GM21717 (cell line): ENCODE measurements around the gene KCNIP1.
"Not testable (repeated sequence)": the region's sequence is repeated elsewhere in the genome, so short reads cannot be mapped to it uniquely, and the experiment has no call there.

ENCODE experiments used
- ATAC-seq: cut with Tn5 transposase; IDR thresholded peaks from one replicate; pipeline ENCODE4 v1.9.1; 2021; ENCODE audit warnings: mild to moderate bottlenecking, moderate library complexity; ENCODE audit not compliant: unreplicated experiment

The KCNIP1 gene

DNA sequence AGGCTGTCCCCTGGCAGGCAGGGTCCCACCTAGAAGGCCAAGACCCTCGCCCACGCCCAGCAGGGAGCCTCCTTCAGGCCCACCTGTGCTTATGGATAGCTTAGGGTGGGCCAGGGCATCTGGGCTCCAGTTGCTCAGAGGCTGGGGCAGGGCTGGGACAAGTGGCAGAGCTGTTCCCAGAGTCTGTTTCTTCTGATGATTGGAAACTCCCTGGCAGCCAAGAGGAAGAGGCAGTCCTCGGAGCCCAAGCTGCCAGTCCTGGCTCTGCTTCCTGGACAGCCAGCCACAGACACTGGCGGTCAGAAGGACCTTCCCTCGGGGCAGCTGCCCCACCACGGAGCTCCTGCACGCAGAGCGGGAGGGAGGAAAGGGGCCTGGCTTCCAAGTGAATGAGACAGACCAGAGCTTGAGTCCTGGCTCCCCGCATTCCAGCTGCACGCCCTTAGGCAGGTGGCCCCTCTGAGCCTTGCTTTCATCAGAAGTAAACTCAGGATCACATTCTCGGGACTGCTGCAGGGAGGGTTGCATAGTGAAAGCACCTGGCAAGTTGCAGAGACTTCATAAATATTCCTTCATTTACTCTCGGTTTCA, 241.8 kb downstream of the KCNIP1 start:
- ATAC-seq, result no peak

- no peak for ATAC-seq
Observed at GRCh38 chr5:170746075-170746960, 242.5 kb downstream of the KCNIP1 start.

DNA sequence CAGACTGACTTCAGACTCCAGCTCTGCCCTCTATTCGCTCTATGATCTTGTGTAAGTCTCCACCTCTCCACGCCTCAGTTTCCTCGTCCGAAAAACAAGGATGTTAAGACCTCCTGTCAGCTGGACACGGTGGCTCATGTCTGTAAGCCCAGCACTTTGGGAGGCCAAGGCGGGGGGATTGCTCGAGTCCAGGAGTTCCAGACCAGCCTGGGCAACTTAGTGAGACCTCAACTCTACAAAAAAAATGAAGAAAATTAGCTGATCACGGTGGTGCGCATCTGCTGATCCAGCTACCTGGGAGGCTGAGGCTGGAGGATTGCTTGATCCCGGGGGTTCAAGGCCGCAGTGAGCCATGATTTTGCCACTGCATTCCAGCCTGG, 243.1 kb downstream of the KCNIP1 start:
- no peak for ATAC-seq

- ATAC-seq, result no peak
Observed at GRCh38 chr5:170747357-170747756, 243.5 kb downstream of the KCNIP1 start.

DNA sequence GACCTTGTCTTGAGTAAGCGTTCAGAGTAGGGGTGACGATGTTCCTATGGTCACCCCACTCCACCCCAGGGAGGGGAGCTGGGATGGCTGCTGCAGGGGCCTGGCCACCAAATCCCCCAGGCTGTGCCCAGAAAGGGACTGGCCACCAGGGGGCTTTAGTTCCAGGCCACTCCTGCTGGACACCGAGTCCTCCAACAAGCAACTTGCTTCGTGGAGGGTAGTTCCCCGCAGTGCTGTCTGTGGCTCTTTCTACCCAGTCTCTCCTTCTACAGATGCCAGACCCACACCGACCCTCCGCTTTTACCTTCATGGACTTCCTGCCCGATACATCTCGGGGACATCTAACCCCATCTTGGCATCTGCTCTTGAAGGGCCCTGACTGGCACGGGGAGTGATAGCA, 244.0 kb downstream of the KCNIP1 start:
- no peak for ATAC-seq

- ATAC-seq, result no peak
Observed at GRCh38 chr5:170748951-170749471, 245.2 kb downstream of the KCNIP1 start.

DNA sequence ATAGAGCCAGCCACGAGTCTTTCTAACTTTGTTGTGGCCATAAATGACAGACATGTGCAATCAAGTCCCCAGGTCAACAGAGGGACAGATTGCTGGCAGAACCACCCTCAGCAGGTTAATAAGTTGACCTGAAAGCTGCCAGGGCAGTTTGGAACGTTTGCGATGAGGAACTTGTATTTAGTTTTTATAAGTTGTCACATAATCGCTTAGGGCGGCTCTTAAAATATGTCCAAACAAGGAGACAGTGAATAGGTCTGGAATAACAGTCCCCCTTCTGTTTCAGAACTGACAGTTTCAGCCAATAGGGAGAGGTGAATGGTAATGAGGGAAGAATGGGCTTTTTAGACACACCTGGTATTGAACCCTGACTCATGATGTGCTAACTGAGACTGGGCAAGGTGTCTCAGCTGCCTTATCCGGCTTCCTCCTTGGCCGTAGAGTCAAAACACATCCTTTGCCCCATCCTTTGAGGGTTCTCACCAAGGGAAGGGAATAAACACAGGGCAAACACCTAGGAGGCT, 246.2 kb downstream of the KCNIP1 start:
- ATAC-seq, result no peak

GRCh38 chr5:170750791-170751190, 247.0 kb downstream of the KCNIP1 start:
- ATAC-seq, result no peak

GRCh38 chr5:170751631-170752030, 247.8 kb downstream of the KCNIP1 start:
- no peak for ATAC-seq

- no peak for ATAC-seq
Observed at GRCh38 chr5:170752257-170753215, 248.7 kb downstream of the KCNIP1 start.

DNA sequence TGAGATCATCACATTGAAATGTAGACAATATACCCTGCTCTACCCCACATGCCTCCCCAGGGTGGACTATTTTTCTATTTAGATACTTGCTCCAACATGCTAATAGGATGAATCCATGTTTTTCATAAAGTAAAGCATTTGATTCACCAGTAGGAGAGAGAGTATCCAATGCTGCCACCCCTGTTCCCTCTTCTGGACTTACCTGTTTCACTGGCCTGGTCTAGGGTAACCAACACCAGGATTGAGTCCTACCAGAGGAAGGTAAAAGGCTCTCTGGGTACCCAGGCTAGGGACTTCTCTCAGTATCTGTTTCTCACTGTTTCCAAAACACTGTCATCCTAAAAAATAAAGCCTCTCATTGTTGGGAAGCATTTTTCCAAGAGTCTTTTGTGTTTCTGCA, 249.5 kb downstream of the KCNIP1 start:
- no peak for ATAC-seq

- not testable (repeated sequence) for ATAC-seq
Observed at GRCh38 chr5:170754508-170754907, 250.7 kb downstream of the KCNIP1 start.

- no peak for ATAC-seq
Observed at GRCh38 chr5:170755679-170756456, 252.0 kb downstream of the KCNIP1 start.

DNA sequence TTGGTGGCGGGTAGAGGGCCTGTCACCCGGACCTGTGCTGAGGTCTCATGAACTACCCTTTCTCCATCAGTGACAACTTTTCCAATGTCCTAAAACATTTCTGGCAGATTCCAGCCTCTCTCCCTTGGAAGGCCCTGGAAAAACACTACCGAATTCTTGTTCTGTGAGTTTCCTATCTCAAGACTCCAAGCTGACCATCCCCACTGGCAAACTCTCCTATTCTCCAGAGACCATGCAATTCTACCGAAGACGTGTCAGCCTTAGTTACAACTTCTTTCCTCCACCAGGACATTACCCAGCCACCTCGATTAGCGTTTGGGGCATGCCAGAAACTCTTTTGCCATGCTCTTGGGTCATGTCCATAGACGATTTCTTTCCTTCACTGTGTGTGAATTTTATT, 252.9 kb downstream of the KCNIP1 start:
- ATAC-seq, result no peak

- ATAC-seq, result peak; percentile 62
Observed at GRCh38 chr5:170757182-170757601, 253.4 kb downstream of the KCNIP1 start.

- ATAC-seq, result no peak
Observed at GRCh38 chr5:170757669-170758068, 253.8 kb downstream of the KCNIP1 start.

GRCh38 chr5:170758481-170758880, 254.7 kb downstream of the KCNIP1 start:
- ATAC-seq, result no peak

DNA sequence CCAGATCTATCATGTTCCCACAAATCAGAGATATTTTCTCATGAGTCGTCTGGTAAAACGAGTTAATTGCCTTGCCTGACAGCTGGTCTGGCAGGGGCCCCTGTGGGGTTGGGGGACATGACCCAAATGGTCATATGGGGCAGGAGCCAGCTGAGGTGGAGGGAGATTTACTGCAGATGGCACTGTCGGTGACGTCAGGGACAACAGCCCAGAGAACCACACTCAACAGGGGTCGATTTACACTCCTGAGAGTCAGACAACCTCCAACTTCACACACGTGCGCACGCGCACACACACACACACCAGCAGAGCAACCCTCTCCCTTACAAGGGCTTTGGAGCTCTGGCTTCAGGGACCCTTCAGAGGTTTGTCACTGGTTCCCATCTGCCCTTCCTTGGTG, 256.3 kb downstream of the KCNIP1 start:
- ATAC-seq, result no peak

GRCh38 chr5:170761048-170761707, 257.4 kb downstream of the KCNIP1 start:
- ATAC-seq, result no peak

DNA sequence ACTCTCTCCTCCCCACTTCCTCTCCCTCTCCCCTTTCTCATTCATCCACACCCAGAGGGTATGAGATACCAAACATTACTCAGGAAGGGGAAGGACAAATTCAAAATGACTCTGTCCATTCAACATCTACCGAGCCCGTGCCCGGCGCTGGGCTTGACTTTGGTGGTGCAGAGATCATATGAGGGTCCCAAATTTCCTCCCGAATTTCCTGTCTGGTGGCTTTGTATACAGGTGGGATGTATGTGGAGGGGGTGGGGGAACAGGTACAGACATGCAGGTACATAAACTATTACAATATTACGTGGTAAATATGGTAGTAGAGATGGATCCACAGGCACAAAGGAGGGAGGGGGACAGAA, 257.9 kb downstream of the KCNIP1 start:
- no peak for ATAC-seq
